Measurements from ENCODE around the gene CFAP210.

Gene CFAP210

DNA sequence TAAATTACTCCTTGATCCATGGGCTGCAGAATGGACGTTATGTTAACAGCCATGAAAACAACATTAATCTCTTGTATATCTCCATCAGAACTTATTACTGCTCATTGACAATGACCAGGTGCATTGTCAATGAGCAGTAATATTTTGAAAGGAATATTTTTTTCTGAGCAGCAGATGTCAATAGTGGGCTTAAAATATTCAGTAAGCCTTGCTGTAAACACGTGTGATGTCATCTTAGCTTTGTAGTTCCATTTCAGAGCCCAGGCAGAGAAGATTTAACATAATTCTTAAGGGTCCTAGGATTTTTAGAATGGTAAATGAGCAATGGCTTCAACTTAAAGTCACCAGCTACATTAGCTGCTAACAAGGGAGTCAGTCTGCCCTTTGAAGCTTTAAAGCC is 26.6 kb downstream of the CFAP210 start:
- no peak for TF ChIP-seq CTCF (conservative IDR thresholded peaks at IDR 0.05; ENCODE audit: control insufficient read depth, insufficient read depth, low read depth, low read length)
- H3K4me3 ChIP-seq (ENCODE audit: control insufficient read depth, low read depth, low read length), result no peak overlapping the region
- no peak for DNase-seq (ENCODE audit: low read depth)

DNA sequence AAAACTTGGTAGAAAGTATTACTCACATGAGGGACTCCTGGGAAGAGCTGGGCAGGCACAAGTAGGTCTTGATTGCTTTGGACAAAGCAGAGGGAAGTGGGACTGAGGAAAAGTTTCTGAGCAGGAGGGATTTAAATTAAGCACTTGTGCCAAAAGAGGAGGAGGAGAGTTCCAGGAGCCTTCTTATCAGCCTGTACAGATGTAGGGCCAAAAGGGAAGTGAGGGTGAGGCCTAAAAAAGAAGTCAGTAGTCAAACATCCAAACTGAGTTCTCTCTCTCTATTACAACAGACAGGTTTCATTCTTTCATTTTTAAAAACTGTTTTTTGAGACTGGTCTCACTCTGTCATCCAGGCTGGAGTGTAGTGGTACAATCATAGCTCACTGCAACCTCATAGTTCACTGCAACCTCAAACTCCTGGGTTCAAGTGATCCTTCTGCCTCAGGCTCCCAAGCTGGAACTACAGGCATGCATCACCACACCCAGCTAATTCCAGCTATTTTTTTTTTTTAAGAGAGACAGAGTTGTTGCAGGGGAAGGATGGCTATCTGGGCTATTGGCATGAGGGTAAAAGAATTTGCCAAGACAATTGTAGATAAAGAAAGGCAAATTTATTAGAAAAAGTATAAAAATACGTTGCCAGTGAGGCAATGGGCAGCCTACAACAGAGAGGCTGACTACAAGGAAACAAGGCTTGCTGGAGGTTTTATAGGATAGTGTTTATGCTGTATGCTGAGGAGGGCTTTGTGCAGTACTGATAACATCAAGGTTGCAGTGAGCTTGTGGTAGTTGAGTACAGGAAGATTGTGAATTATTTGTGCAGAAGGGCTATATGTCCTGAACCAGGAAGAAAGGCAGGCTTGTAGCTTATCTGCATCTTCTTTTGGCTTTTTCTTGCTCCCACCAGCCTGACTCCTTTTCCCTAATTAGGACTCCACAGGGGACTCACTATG is 29.0 kb downstream of the CFAP210 start:
- TF ChIP-seq CTCF (conservative IDR thresholded peaks at IDR 0.05; ENCODE audit: control insufficient read depth, insufficient read depth, low read depth, low read length), result no peak
- DNase-seq (ENCODE audit: low read depth), result no peak

DNA sequence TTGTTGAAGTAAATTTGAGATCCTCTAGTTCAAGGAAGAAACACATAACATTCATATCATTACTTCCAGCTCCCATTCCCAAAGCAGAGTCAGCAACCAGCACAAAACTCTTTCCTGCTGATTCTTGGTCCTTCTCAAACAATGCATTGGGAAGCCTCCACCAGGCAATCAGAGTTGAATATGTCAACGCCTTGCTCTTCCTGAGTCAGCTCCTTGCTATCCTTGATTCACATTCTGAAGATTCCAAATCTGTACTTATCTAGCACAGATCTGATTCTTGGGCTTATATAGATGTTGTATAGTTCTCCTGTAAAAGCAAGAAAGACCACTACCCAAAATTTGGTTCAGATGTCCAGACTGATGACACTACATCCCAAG is 29.6 kb downstream of the CFAP210 start:
- TF ChIP-seq CTCF (conservative IDR thresholded peaks at IDR 0.05; ENCODE audit: control insufficient read depth, insufficient read depth, low read depth, low read length), result no peak
- no peak overlapping the region for H3K4me3 ChIP-seq (ENCODE audit: control insufficient read depth, low read depth, low read length)
- no peak for DNase-seq (ENCODE audit: low read depth)

More for the DNA sequence above, 29.0 kb downstream of the CFAP210 start:
- H3K4me3 ChIP-seq (ENCODE audit: control insufficient read depth, low read depth, low read length), result no peak overlapping the region

GRCh38 chr2:169663247-169663646 is 31.0 kb downstream of the CFAP210 start:
- DNase-seq (ENCODE audit: low read depth), result no peak
- no peak for TF ChIP-seq CTCF (conservative IDR thresholded peaks at IDR 0.05; ENCODE audit: control insufficient read depth, insufficient read depth, low read depth, low read length)
- no peak overlapping the region for H3K4me3 ChIP-seq (ENCODE audit: control insufficient read depth, low read depth, low read length)

GRCh38 chr2:169662744-169663143 is 31.5 kb downstream of the CFAP210 start:
- no peak overlapping the region for H3K4me3 ChIP-seq (ENCODE audit: control insufficient read depth, low read depth, low read length)
- TF ChIP-seq CTCF (conservative IDR thresholded peaks at IDR 0.05; ENCODE audit: control insufficient read depth, insufficient read depth, low read depth, low read length), result no peak
- DNase-seq (ENCODE audit: low read depth), result no peak

GRCh38 chr2:169661265-169661664 is 32.9 kb downstream of the CFAP210 start:
- no peak for TF ChIP-seq CTCF (conservative IDR thresholded peaks at IDR 0.05; ENCODE audit: control insufficient read depth, insufficient read depth, low read depth, low read length)
- H3K4me3 ChIP-seq (ENCODE audit: control insufficient read depth, low read depth, low read length), result no peak overlapping the region
- DNase-seq (ENCODE audit: low read depth), result no peak
